Measurements from ENCODE around the gene SNCA. TPM values are rescaled to one million over a fixed set of nuclear protein-coding genes. Genes with fewer than 3 reads are reported as not detected.

SNCA gene
- total RNA-seq, 4 donors from 2014 or later: 11.6 to 27.4 (median 19.3) TPM

GRCh38 chr4:89803915-89804314 lies 33.0 kb downstream of the SNCA start:
- no peaks in the 10 kb centered on the region for H3K27me3 ChIP-seq
- H3K36me3 ChIP-seq: no peaks in the 10 kb centered on the region
- no peaks in the 10 kb centered on the region for H3K4me1 ChIP-seq
- no peak overlapping the region for H3K27ac ChIP-seq
- no peak for DNase-seq (ENCODE audit: low spot score in 2 of 2)
- no peak overlapping the region for H3K4me3 ChIP-seq
- TF ChIP-seq POLR2AphosphoS5 (IDR thresholded peaks at IDR 0.05) (no peak), POLR2A (IDR thresholded peaks at IDR 0.05) (no peak), EP300 (IDR thresholded peaks at IDR 0.05) (no peak)
- TF ChIP-seq, protein P1, sequence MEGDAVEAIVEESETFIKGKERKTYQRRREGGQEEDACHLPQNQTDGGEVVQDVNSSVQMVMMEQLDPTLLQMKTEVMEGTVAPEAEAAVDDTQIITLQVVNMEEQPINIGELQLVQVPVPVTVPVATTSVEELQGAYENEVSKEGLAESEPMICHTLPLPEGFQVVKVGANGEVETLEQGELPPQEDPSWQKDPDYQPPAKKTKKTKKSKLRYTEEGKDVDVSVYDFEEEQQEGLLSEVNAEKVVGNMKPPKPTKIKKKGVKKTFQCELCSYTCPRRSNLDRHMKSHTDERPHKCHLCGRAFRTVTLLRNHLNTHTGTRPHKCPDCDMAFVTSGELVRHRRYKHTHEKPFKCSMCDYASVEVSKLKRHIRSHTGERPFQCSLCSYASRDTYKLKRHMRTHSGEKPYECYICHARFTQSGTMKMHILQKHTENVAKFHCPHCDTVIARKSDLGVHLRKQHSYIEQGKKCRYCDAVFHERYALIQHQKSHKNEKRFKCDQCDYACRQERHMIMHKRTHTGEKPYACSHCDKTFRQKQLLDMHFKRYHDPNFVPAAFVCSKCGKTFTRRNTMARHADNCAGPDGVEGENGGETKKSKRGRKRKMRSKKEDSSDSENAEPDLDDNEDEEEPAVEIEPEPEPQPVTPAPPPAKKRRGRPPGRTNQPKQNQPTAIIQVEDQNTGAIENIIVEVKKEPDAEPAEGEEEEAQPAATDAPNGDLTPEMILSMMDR (IDR thresholded peaks at IDR 0.05): no peak
- WGBS: 88% methylated on average over 4 of the region's 4 CpGs
- H3K9me3 ChIP-seq: no peaks in the 10 kb centered on the region

DNA sequence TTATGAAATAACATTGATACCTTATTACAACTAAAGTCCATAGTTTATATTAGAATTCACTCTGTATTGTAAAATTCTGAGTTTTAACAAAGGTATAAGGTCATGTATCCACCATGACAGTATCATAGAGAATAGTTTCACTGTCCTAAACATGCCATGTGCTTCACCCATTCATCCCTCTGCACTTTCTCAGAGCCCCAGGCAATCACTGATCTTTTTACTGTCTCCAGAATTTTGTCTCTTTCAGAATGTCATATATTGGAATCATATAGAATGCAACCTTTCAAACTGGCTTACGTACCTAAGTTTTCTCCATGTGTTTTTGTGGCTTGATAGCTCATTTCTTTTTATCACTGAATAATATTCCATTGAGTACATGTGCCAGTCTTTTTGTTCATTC lies 33.9 kb downstream of the SNCA start:
- H3K27me3 ChIP-seq: no peaks in the 10 kb centered on the region
- WGBS: 100% methylated on average over 1 of the region's 1 CpG

DNA sequence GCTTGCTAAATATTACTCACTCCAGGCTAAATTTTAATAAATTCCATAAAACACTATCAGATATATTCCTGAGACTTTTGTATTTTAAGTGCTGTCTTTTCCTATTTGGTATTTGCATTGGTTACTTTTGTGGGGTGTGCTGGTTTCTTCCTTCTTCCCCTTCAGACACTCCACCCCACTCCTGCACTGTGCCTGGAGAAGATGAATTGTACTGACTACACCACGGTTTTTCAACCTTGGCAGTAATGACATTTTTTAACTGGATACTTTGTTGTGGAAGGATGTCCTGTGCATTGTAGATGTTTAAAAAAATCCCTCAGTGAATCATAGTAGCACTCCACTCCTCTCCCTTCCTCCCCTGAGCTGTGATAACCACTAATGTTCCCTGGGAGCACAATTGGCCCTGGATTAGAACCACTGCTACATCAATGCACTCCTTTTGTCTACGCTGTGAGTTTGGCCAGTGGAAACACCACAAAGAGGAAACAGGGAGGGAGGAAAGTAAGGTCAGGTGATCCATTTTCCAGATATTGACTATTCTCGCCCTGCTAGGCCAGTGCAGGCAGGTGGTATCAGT lies 36.3 kb downstream of the SNCA start:
- no peak for TF ChIP-seq POLR2A (IDR thresholded peaks at IDR 0.05)
- no peak for TF ChIP-seq EP300 (IDR thresholded peaks at IDR 0.05)
- TF ChIP-seq, protein P1 (IDR thresholded peaks at IDR 0.05): no peak
- no peak for TF ChIP-seq POLR2AphosphoS5 (IDR thresholded peaks at IDR 0.05)
- no peaks in the 10 kb centered on the region for H3K4me1 ChIP-seq
- H3K4me3 ChIP-seq: no peak overlapping the region
- no peaks in the 10 kb centered on the region for H3K36me3 ChIP-seq
- no peak overlapping the region for H3K27ac ChIP-seq
- no peaks in the 10 kb centered on the region for H3K9me3 ChIP-seq
- 59% methylated on average over 3 of the region's 3 CpGs for WGBS
- H3K27me3 ChIP-seq: no peaks in the 10 kb centered on the region
- no peak for DNase-seq (ENCODE audit: low spot score in 2 of 2)

More for the DNA sequence above, 33.9 kb downstream of the SNCA start:
- H3K27ac ChIP-seq: no peak overlapping the region
- H3K9me3 ChIP-seq: no peaks in the 10 kb centered on the region
- no peaks in the 10 kb centered on the region for H3K4me1 ChIP-seq
- TF ChIP-seq POLR2AphosphoS5 (IDR thresholded peaks at IDR 0.05) (no peak), EP300 (IDR thresholded peaks at IDR 0.05) (no peak), POLR2A (IDR thresholded peaks at IDR 0.05) (no peak)
- TF ChIP-seq, protein P1 (IDR thresholded peaks at IDR 0.05): no peak
- no peak for DNase-seq (ENCODE audit: low spot score in 2 of 2)
- no peak overlapping the region for H3K4me3 ChIP-seq
- H3K36me3 ChIP-seq: no peaks in the 10 kb centered on the region

DNA sequence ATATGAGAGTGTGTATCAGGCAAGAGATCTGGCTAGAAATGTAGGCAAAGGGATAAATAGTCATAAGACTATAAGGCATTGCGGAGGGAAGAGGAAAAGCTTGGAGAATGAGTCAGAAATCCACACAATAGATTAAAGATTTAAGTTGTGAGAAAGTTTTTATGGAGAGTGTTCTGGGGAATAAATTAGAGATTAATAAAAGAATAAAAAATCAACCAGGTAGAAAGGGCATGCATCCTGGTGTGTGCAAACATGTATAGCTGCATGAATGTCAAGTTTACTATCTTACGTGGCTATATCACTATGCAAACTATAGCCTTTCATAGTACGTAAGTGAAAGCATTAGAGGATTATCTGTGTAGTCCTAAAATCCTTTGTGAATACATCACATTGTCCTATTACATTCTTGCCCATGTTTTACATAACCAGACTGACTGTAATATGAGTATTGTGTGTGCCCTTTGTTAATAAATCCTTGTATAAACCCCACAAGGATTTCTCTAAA lies 36.9 kb downstream of the SNCA start:
- WGBS: 76% methylated on average over 3 of the region's 3 CpGs
- H3K4me3 ChIP-seq: no peak overlapping the region

GRCh38 chr4:89799071-89799470 lies 37.9 kb downstream of the SNCA start:
- no peaks in the 10 kb centered on the region for H3K9me3 ChIP-seq
- H3K27me3 ChIP-seq: no peaks in the 10 kb centered on the region
- TF ChIP-seq EP300 (IDR thresholded peaks at IDR 0.05) (no peak), POLR2A (IDR thresholded peaks at IDR 0.05) (no peak), POLR2AphosphoS5 (IDR thresholded peaks at IDR 0.05) (no peak)
- TF ChIP-seq, protein P1 (IDR thresholded peaks at IDR 0.05): no peak
- H3K36me3 ChIP-seq: no peaks in the 10 kb centered on the region
- no peak overlapping the region for H3K27ac ChIP-seq
- H3K4me1 ChIP-seq: no peaks in the 10 kb centered on the region
- DNase-seq (ENCODE audit: low spot score in 2 of 2): no peak
- no peak overlapping the region for H3K4me3 ChIP-seq

More for the DNA sequence above, 36.9 kb downstream of the SNCA start:
- Histone ChIP-seq H3K9me3 (no peaks in the 10 kb centered on the region), H3K4me1 (no peaks in the 10 kb centered on the region), H3K27me3 (no peaks in the 10 kb centered on the region), H3K36me3 (no peaks in the 10 kb centered on the region), H3K27ac (no peak overlapping the region)
- TF ChIP-seq EP300 (IDR thresholded peaks at IDR 0.05) (no peak), POLR2A (IDR thresholded peaks at IDR 0.05) (no peak), POLR2AphosphoS5 (IDR thresholded peaks at IDR 0.05) (no peak)
- TF ChIP-seq, protein P1 (IDR thresholded peaks at IDR 0.05): no peak
- DNase-seq (ENCODE audit: low spot score in 2 of 2): no peak
